Endodermal cell (in vitro differentiated cells): Measurements from ENCODE around the gene MACROD2. TPM values are rescaled to one million over a fixed set of nuclear protein-coding genes. Genes with fewer than 3 reads are reported as not detected.
"Not testable (repeated sequence)": the region's sequence is repeated elsewhere in the genome, so short reads cannot be mapped to it uniquely, and the experiment has no call there.

ENCODE experiments used
- DNase-seq: peaks from one replicate; pipeline ENCODE4 v3.0.0-alpha.2; 2017
- H3K27ac ChIP-seq: 2 replicates; pipeline ENCODE4 v1.5.1; 2013; ENCODE audit warnings: mild to moderate bottlenecking, low read depth, low read length, moderate library complexity
- H3K27me3 ChIP-seq: 2 replicates; pipeline ENCODE4 v1.6.1; 2013; ENCODE audit warnings: mild to moderate bottlenecking, low read length, moderate library complexity; ENCODE audit not compliant: insufficient read depth, control insufficient read depth, poor library complexity, severe bottlenecking
- H3K36me3 ChIP-seq: 2 replicates; pipeline ENCODE4 v1.7.0; 2013; ENCODE audit warnings: mild to moderate bottlenecking, low read length, moderate library complexity; ENCODE audit not compliant: control insufficient read depth, insufficient read depth
- H3K4me1 ChIP-seq: one replicate; pipeline ENCODE4 v1.7.0; 2013; ENCODE audit warnings: low read length; ENCODE audit not compliant: control insufficient read depth, insufficient read depth
- H3K4me3 ChIP-seq: 2 replicates; pipeline ENCODE4 v1.5.1; 2013; ENCODE audit warnings: mild to moderate bottlenecking, low read length, moderate library complexity
- H3K9ac ChIP-seq: 2 replicates; pipeline ENCODE4 v1.6.1; 2013; ENCODE audit warnings: mild to moderate bottlenecking, low read length, moderate library complexity; ENCODE audit not compliant: poor library complexity, severe bottlenecking; ENCODE audit errors: extremely low read depth
- H3K9me3 ChIP-seq: 2 replicates; pipeline ENCODE4 v1.6.1; 2013; ENCODE audit warnings: mild to moderate bottlenecking, low read length, moderate library complexity; ENCODE audit not compliant: control insufficient read depth
- H3K27ac Mint-ChIP-seq: 2 replicates; pipeline ENCODE4 v1.8.0; 2020; ENCODE audit warnings: mixed read lengths
- H3K27me3 Mint-ChIP-seq: 2 replicates; pipeline ENCODE4 v1.8.0; 2021; ENCODE audit warnings: mild to moderate bottlenecking, mixed read lengths; ENCODE audit not compliant: insufficient read depth
- H3K36me3 Mint-ChIP-seq: 2 replicates; pipeline ENCODE4 v1.8.0; 2020; ENCODE audit warnings: low read depth, mixed read lengths
- H3K4me1 Mint-ChIP-seq: 2 replicates; pipeline ENCODE4 v1.8.0; 2020; ENCODE audit warnings: mixed read lengths
- H3K4me3 Mint-ChIP-seq: 2 replicates; pipeline ENCODE4 v1.8.0; 2020; ENCODE audit warnings: mild to moderate bottlenecking, moderate library complexity, mixed read lengths
- H3K9me3 Mint-ChIP-seq: 2 replicates; pipeline ENCODE4 v1.8.0; 2020; ENCODE audit warnings: mild to moderate bottlenecking, mixed read lengths
- CTCF ChIP-seq: fragments of 200-600 bp; sonication (generic); conservative IDR thresholded peaks from 2 replicates; pipeline ENCODE4 v1.5.0; 2021; ENCODE audit warnings: antibody characterized with exemption, mild to moderate bottlenecking
- WGBS, 2 experiments: methylation state at CpG; one replicate each; pipeline versions ENCODE4 v1.1.5 to v1.1.7; 2013; ENCODE audit warnings: missing lambda C conversion rate in 2 of 2, mixed read lengths in 1 of 2; ENCODE audit not compliant: insufficient coverage in 1 of 2, insufficient read length in 1 of 2; 5-methylcytosine and 5-hydroxymethylcytosine counted together
- total RNA-seq, 2 donors: library from RNA; stranded (reverse); fragmentation: NEBNext Ultra II Directional in 1 of 2; extraction: Animal tissue kit (Norgen Biotek cat#: 25700) in 1 of 2; gene quantifications; 2 replicates in 1 of 2; 3 replicates in 1 of 2; pipeline ENCODE4 v1.2.1, GENCODE V29; 2021

MACROD2 gene
- total RNA-seq, 2 donors from 2014 or later: 2.3 to 4.8 TPM

GRCh38 chr20:16011519-16011918 lies 2016.2 kb downstream of the MACROD2 start:
- Histone ChIP-seq H3K27me3 (no peaks in the 10 kb centered on the region), H3K9ac (no peak overlapping the region), H3K36me3 (no peaks in the 10 kb centered on the region), H3K9me3 (no peaks in the 10 kb centered on the region), H3K4me1 (peaks cover 1% of the 10 kb centered on the region), H3K4me3 (no peak overlapping the region), H3K27ac (peak overlapping the region; percentile 87)
- Mint-ChIP-seq H3K27me3 (peaks cover 2% of the 10 kb centered on the region), H3K36me3 (no peaks in the 10 kb centered on the region), H3K27ac (no peak overlapping the region), H3K9me3 (no peaks in the 10 kb centered on the region), H3K4me1 (peaks cover 8% of the 10 kb centered on the region), H3K4me3 (no peak overlapping the region)
- no peak for TF ChIP-seq CTCF
- WGBS, 2 experiments: 96 to 100% methylated on average over 3 to 5 of the region's 5 CpGs
- no peak for DNase-seq

DNA sequence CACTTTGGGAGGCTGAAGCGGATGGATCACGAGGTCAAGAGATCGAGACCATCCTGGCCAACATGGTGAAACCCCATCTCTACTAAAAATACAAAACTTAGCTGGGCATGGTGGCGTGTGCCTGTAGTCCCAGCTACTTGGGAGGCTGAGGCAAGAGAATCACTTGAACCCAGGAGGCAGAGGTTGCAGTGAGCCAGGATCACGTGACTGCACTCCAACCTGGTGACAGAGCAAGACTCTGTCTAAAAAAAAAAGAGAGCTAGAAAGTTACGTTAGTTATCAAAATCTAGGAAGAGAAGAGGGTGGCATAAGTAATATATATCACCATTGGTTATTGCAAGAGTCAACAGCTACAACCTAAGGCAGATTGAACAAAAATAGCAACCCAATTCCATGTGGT lies 2017.6 kb downstream of the MACROD2 start:
- H3K27me3 Mint-ChIP-seq, H3K4me1 ChIP-seq, H3K9me3 ChIP-seq, H3K36me3 Mint-ChIP-seq, H3K4me3 Mint-ChIP-seq, H3K4me1 Mint-ChIP-seq, H3K27ac ChIP-seq, H3K9ac ChIP-seq, H3K27ac Mint-ChIP-seq, H3K27me3 ChIP-seq, H3K4me3 ChIP-seq, DNase-seq, H3K9me3 Mint-ChIP-seq, H3K36me3 ChIP-seq: not testable (repeated sequence)
- 94 to 100% methylated on average over 1 to 3 of the region's 6 CpGs for WGBS, 2 experiments

DNA sequence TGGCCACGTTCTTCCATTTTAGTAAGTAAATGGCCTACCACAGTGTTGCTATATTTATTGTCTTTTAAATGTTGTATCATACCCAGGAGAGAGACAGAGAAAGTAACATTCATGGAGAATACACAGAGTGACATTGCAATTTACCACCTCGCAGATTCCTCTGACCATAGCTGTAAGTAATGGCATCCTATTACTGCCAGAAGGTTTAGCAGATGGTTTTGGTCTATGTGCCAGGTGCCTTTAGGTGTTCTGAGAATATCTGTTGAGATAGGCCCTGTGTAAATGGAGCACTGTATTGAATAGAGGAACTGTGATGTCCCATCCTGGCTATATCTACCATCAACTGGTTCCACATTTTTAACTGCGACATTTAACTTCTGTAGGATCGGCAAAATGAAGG lies 2018.3 kb downstream of the MACROD2 start:
- Histone ChIP-seq H3K27me3 (no peaks in the 10 kb centered on the region), H3K9ac (no peak overlapping the region), H3K27ac (no peak overlapping the region), H3K9me3 (no peaks in the 10 kb centered on the region), H3K36me3 (no peaks in the 10 kb centered on the region), H3K4me3 (no peak overlapping the region), H3K4me1 (no peaks in the 10 kb centered on the region)
- no peak for DNase-seq
- Mint-ChIP-seq H3K36me3 (no peaks in the 10 kb centered on the region), H3K4me1 (peaks cover 3% of the 10 kb centered on the region), H3K27ac (no peak overlapping the region), H3K4me3 (no peak overlapping the region), H3K27me3 (peaks cover 2% of the 10 kb centered on the region), H3K9me3 (no peaks in the 10 kb centered on the region)
- 82 to 98% methylated on average over 1 to 4 of the region's 4 CpGs for WGBS, 2 experiments
- TF ChIP-seq CTCF: no peak

DNA sequence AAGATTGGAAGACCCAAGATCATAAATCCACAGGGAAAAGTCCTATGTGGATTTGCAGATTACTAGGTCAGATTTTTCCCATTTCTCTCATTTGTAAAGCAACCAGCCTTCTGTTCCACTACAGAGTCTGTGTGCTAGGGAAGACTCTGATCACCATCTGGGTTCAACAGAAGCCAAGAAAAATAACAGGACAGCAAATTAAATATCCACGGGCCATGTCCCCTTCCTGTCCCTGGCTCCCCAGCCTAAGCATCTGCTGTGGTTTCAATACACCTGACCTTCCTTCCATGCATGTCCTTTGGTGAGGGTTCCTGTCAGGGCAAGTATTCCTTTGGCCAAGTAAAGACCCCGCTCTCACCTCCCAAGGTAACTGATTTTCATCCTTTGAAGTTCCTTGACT lies 2019.1 kb downstream of the MACROD2 start:
- H3K4me1 ChIP-seq: no peaks in the 10 kb centered on the region
- H3K27me3 ChIP-seq: no peaks in the 10 kb centered on the region
- H3K4me3 ChIP-seq: no peak overlapping the region
- no peak for TF ChIP-seq CTCF
- Mint-ChIP-seq H3K4me1 (peaks cover 3% of the 10 kb centered on the region), H3K36me3 (no peaks in the 10 kb centered on the region), H3K9me3 (no peaks in the 10 kb centered on the region), H3K4me3 (no peak overlapping the region), H3K27me3 (peaks cover 2% of the 10 kb centered on the region), H3K27ac (no peak overlapping the region)
- no peaks in the 10 kb centered on the region for H3K9me3 ChIP-seq
- no peak overlapping the region for H3K27ac ChIP-seq
- 92 to 98% methylated on average over 2 of the region's 2 CpGs for WGBS, 2 experiments
- H3K9ac ChIP-seq: no peak overlapping the region
- DNase-seq: no peak
- H3K36me3 ChIP-seq: no peaks in the 10 kb centered on the region
